GM23338 (cell line): Measurements from ENCODE around the gene L3MBTL1. TPM values are rescaled to one million over a fixed set of nuclear protein-coding genes. Genes with fewer than 3 reads are reported as not detected.

ENCODE experiments used
- ATAC-seq: fragments of 200-7000 bp; cut with Tn5 transposase; 3 replicates; pipeline ENCODE4 v1.9.1; 2020
- DNase-seq: peaks from one replicate; pipeline ENCODE4 v3.0.0-alpha.2; 2015; ENCODE audit warnings: low spot score
- H2AFZ ChIP-seq: fragments of 200-600 bp; sonication (generic); 2 replicates; pipeline ENCODE4 v1.8.0; 2016; ENCODE audit warnings: antibody characterized with exemption, mild to moderate bottlenecking, moderate library complexity
- H3F3A ChIP-seq: fragments of 200-600 bp; sonication (generic); replicated peaks from 2 replicates; pipeline ENCODE4 v1.8.0; 2017; ENCODE audit warnings: antibody characterized with exemption, mixed run types, low read depth
- H3K27ac ChIP-seq: fragments of 200-600 bp; sonication (generic); 2 replicates; pipeline ENCODE4 v1.6.1; 2016; ENCODE audit warnings: low read depth
- H3K27me3 ChIP-seq: fragments of 200-600 bp; sonication (generic); 2 replicates; pipeline ENCODE4 v1.8.0; 2016; ENCODE audit warnings: mild to moderate bottlenecking, mixed run types, moderate library complexity; ENCODE audit not compliant: insufficient read depth
- H3K36me3 ChIP-seq: fragments of 200-600 bp; sonication (generic); 2 replicates; pipeline ENCODE4 v1.8.0; 2016; ENCODE audit warnings: mild to moderate bottlenecking; ENCODE audit not compliant: insufficient read depth
- H3K4me1 ChIP-seq: fragments of 200-600 bp; sonication (generic); 2 replicates; pipeline ENCODE4 v1.8.0; 2016; ENCODE audit warnings: mild to moderate bottlenecking, moderate library complexity; ENCODE audit not compliant: insufficient read depth
- H3K4me2 ChIP-seq: fragments of 200-600 bp; sonication (generic); 2 replicates; pipeline ENCODE4 v1.7.1; 2017; ENCODE audit warnings: mixed run types
- H3K4me3 ChIP-seq: fragments of 200-600 bp; sonication (generic); 2 replicates; pipeline ENCODE4 v1.6.1; 2016; ENCODE audit warnings: mixed run types
- H3K79me2 ChIP-seq: fragments of 200-600 bp; sonication (generic); replicated peaks from 2 replicates; pipeline ENCODE4 v1.8.0; 2017; ENCODE audit warnings: mild to moderate bottlenecking; ENCODE audit not compliant: insufficient read depth
- H3K9me2 ChIP-seq: fragments of 200-600 bp; sonication (generic); 2 replicates; pipeline ENCODE4 v1.8.0; 2017; ENCODE audit not compliant: insufficient read depth
- H4K20me1 ChIP-seq: fragments of 200-600 bp; sonication (generic); replicated peaks from 2 replicates; pipeline ENCODE4 v1.8.0; 2017; ENCODE audit warnings: mild to moderate bottlenecking; ENCODE audit not compliant: insufficient read depth
- H3K27ac Mint-ChIP-seq: 2 replicates; pipeline ENCODE4 v1.8.0; 2020; ENCODE audit warnings: inconsistent platforms, mild to moderate bottlenecking, moderate library complexity, mixed read lengths
- H3K27me3 Mint-ChIP-seq: 3 replicates; pipeline ENCODE4 v1.8.0; 2022; ENCODE audit warnings: low read depth, mild to moderate bottlenecking, moderate library complexity, mixed read lengths, inconsistent platforms; ENCODE audit not compliant: insufficient read depth, poor library complexity
- H3K36me3 Mint-ChIP-seq: 3 replicates; pipeline ENCODE4 v1.8.0; 2021; ENCODE audit warnings: low read depth, mild to moderate bottlenecking, inconsistent platforms, moderate library complexity, mixed read lengths
- H3K4me1 Mint-ChIP-seq: 3 replicates; pipeline ENCODE4 v1.8.0; 2020; ENCODE audit warnings: mild to moderate bottlenecking, inconsistent platforms, mixed read lengths
- H3K4me3 Mint-ChIP-seq: 3 replicates; pipeline ENCODE4 v1.8.0; 2021; ENCODE audit warnings: moderate library complexity, mild to moderate bottlenecking, inconsistent platforms, mixed read lengths
- H3K9me3 Mint-ChIP-seq: 3 replicates; pipeline ENCODE4 v1.8.0; 2020; ENCODE audit warnings: moderate library complexity, mild to moderate bottlenecking, inconsistent platforms, mixed read lengths
- CREB1 ChIP-seq: fragments of 250-450 bp; sonication (Bioruptor Pico); IDR thresholded peaks from 2 replicates; pipeline ENCODE4 v1.5.0; 2020; ENCODE audit warnings: low read depth, mild to moderate bottlenecking, moderate library complexity
- EZH2 ChIP-seq: fragments of 200-600 bp; sonication (generic); IDR thresholded peaks from one replicate; pipeline ENCODE4 v1.8.0; 2017; ENCODE audit warnings: antibody characterized with exemption, mild to moderate bottlenecking, low read depth; ENCODE audit not compliant: unreplicated experiment
- EZH2phosphoT487 ChIP-seq: fragments of 200-600 bp; sonication (generic); IDR thresholded peaks from one replicate; pipeline ENCODE4 v1.8.1; 2018; ENCODE audit warnings: antibody characterized with exemption; ENCODE audit not compliant: unreplicated experiment
- JUNB ChIP-seq: IDR thresholded peaks from one replicate; pipeline ENCODE4 v1.6.1; 2016; ENCODE audit warnings: antibody characterized with exemption; ENCODE audit not compliant: unreplicated experiment
- NANOG ChIP-seq: IDR thresholded peaks from 2 replicates; pipeline ENCODE4 v1.6.1; 2016; ENCODE audit warnings: antibody characterized with exemption, borderline replicate concordance
- POLR2AphosphoS5 ChIP-seq: IDR thresholded peaks from 2 replicates; pipeline ENCODE4 v1.6.1; 2016; ENCODE audit warnings: antibody characterized with exemption, low read depth
- STAT1 ChIP-seq: IDR thresholded peaks from one replicate; pipeline ENCODE4 v1.6.1; 2016; ENCODE audit warnings: antibody characterized with exemption; ENCODE audit not compliant: unreplicated experiment
- ZNF114 ChIP-seq: fragments of 250-450 bp; sonication (Bioruptor Pico); IDR thresholded peaks from 2 replicates; pipeline ENCODE4 v1.5.0; 2020; ENCODE audit warnings: mild to moderate bottlenecking, moderate library complexity
- ZNF331 ChIP-seq: fragments of 250-450 bp; sonication (Bioruptor Pico); IDR thresholded peaks from 2 replicates; pipeline ENCODE4 v1.5.0; 2020; ENCODE audit warnings: low read depth, mild to moderate bottlenecking, moderate library complexity
- polyA plus RNA-seq: library from polyadenylated mRNA; unstranded; fragments of >200 nt; fragmentation: Nextera tagmentation; extraction: Ambion mirVana; gene quantifications from 2 replicates; pipeline ENCODE4 v1.2.1, GENCODE V29; 2016
- total RNA-seq: library from RNA; depleted of rRNA; stranded (reverse); fragments of >200 nt; shearing (Covaris generic); gene quantifications from 2 replicates; pipeline ENCODE4 v1.2.3, GENCODE V29; 2014
- TF ChIP-seq, protein P1 (sequence below): fragments of 250-450 bp; sonication (Bioruptor Pico); IDR thresholded peaks from 2 replicates; pipeline ENCODE4 v1.5.0; 2020; ENCODE audit warnings: mild to moderate bottlenecking, moderate library complexity
- TF ChIP-seq, protein P2 (sequence below): IDR thresholded peaks from 2 replicates; pipeline ENCODE4 v1.6.1; 2016; ENCODE audit warnings: antibody characterized with exemption
- TF ChIP-seq, protein P3 (sequence below), 2 experiments: fragments of 200-600 bp in 1 of 2; sonication (generic) in 1 of 2; conservative IDR thresholded peaks; 2 replicates each; pipeline versions ENCODE4 v1.5.1 to v1.6.1; 2016 to 2017; ENCODE audit warnings: antibody characterized with exemption in 2 of 2, low read depth in 2 of 2, mild to moderate bottlenecking in 2 of 2, moderate library complexity in 1 of 2
- TF ChIP-seq, protein P4 (sequence below): IDR thresholded peaks from one replicate; pipeline ENCODE4 v1.6.1; 2018; ENCODE audit warnings: antibody characterized with exemption; ENCODE audit not compliant: unreplicated experiment

The L3MBTL1 gene
- total and polyA plus RNA-seq, 2 experiments from 2014 or later = 6.5 to 33.6 TPM

DNA sequence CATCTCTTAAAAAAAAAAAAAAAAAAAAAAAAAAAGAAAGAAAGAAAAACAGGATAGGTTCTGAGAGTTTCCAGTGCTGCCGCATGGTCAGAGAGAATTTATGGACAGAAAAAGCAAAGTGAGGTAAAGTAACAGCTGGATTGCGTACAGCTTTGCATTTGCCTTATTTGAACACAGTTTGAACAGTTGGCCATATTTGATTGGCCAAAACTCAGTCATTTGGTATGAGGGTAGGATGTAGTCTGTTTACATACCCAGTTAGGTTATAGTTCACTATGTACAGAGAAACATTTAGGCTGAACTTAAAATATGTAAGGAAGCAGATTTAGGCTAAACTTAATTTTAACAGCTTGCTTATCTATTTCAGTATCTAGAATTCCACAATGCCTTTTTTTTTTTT lies 17.5 kb upstream of the L3MBTL1 start:
- Mint-ChIP-seq H3K4me3 (no peak overlapping the region), H3K27me3 (peaks cover 3% of the 10 kb centered on the region), H3K9me3 (peaks cover 31% of the 10 kb centered on the region), H3K27ac (no peak overlapping the region), H3K4me1 (no peaks in the 10 kb centered on the region), H3K36me3 (no peaks in the 10 kb centered on the region)
- DNase-seq (no peak), ATAC-seq (no peak)
- Histone ChIP-seq H3K79me2 (no peaks in the 10 kb centered on the region), H3F3A (no peaks in the 10 kb centered on the region), H3K9me2 (no peaks in the 10 kb centered on the region), H2AFZ (no peak overlapping the region), H3K4me3 (no peak overlapping the region), H3K4me2 (no peak overlapping the region), H3K27ac (no peak overlapping the region), H3K36me3 (no peaks in the 10 kb centered on the region), H4K20me1 (no peaks in the 10 kb centered on the region), H3K4me1 (no peaks in the 10 kb centered on the region), H3K27me3 (no peaks in the 10 kb centered on the region)
- TF ChIP-seq NANOG (no peak), POLR2AphosphoS5 (no peak), EZH2phosphoT487 (no peak), JUNB (no peak), CREB1 (CRISPR knock-in tag) (no peak), ZNF331 (CRISPR knock-in tag) (no peak), ZNF114 (no peak), STAT1 (no peak), EZH2 (no peak)
- TF ChIP-seq, protein P1, sequence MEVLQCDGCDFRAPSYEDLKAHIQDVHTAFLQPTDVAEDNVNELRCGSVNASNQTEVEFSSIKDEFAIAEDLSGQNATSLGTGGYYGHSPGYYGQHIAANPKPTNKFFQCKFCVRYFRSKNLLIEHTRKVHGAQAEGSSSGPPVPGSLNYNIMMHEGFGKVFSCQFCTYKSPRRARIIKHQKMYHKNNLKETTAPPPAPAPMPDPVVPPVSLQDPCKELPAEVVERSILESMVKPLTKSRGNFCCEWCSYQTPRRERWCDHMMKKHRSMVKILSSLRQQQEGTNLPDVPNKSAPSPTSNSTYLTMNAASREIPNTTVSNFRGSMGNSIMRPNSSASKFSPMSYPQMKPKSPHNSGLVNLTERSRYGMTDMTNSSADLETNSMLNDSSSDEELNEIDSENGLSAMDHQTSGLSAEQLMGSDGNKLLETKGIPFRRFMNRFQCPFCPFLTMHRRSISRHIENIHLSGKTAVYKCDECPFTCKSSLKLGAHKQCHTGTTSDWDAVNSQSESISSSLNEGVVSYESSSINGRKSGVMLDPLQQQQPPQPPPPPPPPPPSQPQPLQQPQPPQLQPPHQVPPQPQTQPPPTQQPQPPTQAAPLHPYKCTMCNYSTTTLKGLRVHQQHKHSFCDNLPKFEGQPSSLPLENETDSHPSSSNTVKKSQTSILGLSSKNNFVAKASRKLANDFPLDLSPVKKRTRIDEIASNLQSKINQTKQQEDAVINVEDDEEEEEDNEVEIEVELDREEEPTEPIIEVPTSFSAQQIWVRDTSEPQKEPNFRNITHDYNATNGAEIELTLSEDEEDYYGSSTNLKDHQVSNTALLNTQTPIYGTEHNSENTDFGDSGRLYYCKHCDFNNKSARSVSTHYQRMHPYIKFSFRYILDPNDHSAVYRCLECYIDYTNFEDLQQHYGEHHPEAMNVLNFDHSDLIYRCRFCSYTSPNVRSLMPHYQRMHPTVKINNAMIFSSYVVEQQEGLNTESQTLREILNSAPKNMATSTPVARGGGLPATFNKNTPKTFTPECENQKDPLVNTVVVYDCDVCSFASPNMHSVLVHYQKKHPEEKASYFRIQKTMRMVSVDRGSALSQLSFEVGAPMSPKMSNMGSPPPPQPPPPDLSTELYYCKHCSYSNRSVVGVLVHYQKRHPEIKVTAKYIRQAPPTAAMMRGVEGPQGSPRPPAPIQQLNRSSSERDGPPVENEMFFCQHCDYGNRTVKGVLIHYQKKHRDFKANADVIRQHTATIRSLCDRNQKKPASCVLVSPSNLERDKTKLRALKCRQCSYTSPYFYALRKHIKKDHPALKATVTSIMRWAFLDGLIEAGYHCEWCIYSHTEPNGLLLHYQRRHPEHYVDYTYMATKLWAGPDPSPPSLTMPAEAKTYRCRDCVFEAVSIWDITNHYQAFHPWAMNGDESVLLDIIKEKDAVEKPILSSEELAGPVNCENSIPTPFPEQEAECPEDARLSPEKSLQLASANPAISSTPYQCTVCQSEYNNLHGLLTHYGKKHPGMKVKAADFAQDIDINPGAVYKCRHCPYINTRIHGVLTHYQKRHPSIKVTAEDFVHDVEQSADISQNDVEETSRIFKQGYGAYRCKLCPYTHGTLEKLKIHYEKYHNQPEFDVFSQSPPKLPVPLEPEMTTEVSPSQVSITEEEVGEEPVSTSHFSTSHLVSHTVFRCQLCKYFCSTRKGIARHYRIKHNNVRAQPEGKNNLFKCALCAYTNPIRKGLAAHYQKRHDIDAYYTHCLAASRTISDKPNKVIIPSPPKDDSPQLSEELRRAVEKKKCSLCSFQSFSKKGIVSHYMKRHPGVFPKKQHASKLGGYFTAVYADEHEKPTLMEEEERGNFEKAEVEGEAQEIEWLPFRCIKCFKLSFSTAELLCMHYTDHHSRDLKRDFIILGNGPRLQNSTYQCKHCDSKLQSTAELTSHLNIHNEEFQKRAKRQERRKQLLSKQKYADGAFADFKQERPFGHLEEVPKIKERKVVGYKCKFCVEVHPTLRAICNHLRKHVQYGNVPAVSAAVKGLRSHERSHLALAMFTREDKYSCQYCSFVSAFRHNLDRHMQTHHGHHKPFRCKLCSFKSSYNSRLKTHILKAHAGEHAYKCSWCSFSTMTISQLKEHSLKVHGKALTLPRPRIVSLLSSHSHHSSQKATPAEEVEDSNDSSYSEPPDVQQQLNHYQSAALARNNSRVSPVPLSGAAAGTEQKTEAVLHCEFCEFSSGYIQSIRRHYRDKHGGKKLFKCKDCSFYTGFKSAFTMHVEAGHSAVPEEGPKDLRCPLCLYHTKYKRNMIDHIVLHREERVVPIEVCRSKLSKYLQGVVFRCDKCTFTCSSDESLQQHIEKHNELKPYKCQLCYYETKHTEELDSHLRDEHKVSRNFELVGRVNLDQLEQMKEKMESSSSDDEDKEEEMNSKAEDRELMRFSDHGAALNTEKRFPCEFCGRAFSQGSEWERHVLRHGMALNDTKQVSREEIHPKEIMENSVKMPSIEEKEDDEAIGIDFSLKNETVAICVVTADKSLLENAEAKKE (CRISPR knock-in tag) = no peak
- TF ChIP-seq, protein P2, sequence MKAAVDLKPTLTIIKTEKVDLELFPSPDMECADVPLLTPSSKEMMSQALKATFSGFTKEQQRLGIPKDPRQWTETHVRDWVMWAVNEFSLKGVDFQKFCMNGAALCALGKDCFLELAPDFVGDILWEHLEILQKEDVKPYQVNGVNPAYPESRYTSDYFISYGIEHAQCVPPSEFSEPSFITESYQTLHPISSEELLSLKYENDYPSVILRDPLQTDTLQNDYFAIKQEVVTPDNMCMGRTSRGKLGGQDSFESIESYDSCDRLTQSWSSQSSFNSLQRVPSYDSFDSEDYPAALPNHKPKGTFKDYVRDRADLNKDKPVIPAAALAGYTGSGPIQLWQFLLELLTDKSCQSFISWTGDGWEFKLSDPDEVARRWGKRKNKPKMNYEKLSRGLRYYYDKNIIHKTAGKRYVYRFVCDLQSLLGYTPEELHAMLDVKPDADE = no peak
- TF ChIP-seq, protein P3, sequence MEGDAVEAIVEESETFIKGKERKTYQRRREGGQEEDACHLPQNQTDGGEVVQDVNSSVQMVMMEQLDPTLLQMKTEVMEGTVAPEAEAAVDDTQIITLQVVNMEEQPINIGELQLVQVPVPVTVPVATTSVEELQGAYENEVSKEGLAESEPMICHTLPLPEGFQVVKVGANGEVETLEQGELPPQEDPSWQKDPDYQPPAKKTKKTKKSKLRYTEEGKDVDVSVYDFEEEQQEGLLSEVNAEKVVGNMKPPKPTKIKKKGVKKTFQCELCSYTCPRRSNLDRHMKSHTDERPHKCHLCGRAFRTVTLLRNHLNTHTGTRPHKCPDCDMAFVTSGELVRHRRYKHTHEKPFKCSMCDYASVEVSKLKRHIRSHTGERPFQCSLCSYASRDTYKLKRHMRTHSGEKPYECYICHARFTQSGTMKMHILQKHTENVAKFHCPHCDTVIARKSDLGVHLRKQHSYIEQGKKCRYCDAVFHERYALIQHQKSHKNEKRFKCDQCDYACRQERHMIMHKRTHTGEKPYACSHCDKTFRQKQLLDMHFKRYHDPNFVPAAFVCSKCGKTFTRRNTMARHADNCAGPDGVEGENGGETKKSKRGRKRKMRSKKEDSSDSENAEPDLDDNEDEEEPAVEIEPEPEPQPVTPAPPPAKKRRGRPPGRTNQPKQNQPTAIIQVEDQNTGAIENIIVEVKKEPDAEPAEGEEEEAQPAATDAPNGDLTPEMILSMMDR (conservative IDR thresholded peaks at IDR 0.05; ENCODE audit: low read depth in 2 of 2) = no peak
- TF ChIP-seq, protein P4, sequence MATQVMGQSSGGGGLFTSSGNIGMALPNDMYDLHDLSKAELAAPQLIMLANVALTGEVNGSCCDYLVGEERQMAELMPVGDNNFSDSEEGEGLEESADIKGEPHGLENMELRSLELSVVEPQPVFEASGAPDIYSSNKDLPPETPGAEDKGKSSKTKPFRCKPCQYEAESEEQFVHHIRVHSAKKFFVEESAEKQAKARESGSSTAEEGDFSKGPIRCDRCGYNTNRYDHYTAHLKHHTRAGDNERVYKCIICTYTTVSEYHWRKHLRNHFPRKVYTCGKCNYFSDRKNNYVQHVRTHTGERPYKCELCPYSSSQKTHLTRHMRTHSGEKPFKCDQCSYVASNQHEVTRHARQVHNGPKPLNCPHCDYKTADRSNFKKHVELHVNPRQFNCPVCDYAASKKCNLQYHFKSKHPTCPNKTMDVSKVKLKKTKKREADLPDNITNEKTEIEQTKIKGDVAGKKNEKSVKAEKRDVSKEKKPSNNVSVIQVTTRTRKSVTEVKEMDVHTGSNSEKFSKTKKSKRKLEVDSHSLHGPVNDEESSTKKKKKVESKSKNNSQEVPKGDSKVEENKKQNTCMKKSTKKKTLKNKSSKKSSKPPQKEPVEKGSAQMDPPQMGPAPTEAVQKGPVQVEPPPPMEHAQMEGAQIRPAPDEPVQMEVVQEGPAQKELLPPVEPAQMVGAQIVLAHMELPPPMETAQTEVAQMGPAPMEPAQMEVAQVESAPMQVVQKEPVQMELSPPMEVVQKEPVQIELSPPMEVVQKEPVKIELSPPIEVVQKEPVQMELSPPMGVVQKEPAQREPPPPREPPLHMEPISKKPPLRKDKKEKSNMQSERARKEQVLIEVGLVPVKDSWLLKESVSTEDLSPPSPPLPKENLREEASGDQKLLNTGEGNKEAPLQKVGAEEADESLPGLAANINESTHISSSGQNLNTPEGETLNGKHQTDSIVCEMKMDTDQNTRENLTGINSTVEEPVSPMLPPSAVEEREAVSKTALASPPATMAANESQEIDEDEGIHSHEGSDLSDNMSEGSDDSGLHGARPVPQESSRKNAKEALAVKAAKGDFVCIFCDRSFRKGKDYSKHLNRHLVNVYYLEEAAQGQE = no peak
